ENCODE measurements around the gene PTPRT. TPM values are rescaled to one million over a fixed set of nuclear protein-coding genes. Genes with fewer than 3 reads are reported as not detected.

PTPRT gene
- total RNA-seq, 2 experiments from 2014 or later, result not detected

GRCh38 chr20:43193443-43193842 is 3.7 kb upstream of the PTPRT start:
- intact Hi-C loops (cut with micrococcal nuclease), result no loop called here
- DNase-seq (no peak), ATAC-seq (no peak)
- TF ChIP-seq CTCF (IDR thresholded peaks at IDR 0.05), result no peak
- H3K9me3 Mint-ChIP-seq, result no peaks in the 10 kb centered on the region
- H3K36me3 Mint-ChIP-seq (ENCODE audit: low read depth), result no peaks in the 10 kb centered on the region
- H3K4me1 Mint-ChIP-seq (ENCODE audit: low read depth), result no peaks in the 10 kb centered on the region
- no peak overlapping the region for H3K27ac Mint-ChIP-seq
- H3K27me3 Mint-ChIP-seq, result peaks cover 20% of the 10 kb centered on the region
- ChIA-PET POLR2A (no interaction called here), CTCF (no interaction called here)
- no peak overlapping the region for H3K4me3 Mint-ChIP-seq

- intact Hi-C loops (cut with micrococcal nuclease), result no loop called here
- Mint-ChIP-seq H3K27ac (no peak overlapping the region), H3K4me1 (ENCODE audit: low read depth) (peaks cover 4% of the 10 kb centered on the region), H3K4me3 (no peak overlapping the region), H3K9me3 (no peaks in the 10 kb centered on the region), H3K27me3 (peaks cover 31% of the 10 kb centered on the region), H3K36me3 (ENCODE audit: low read depth) (no peaks in the 10 kb centered on the region)
- ChIA-PET POLR2A (interaction anchor here (0.6 kb wide), 1 partner anchor 72 kb away, joined by 4 read pairs; no protein-coding TSS in a partner anchor), CTCF (interaction anchor here (0.7 to 1.3 kb wide), 3 partner anchors 8 to 1303 kb away, joined by 3 to 4 read pairs (median 3); no protein-coding TSS in a partner anchor)
- ATAC-seq, result no peak
- TF ChIP-seq CTCF (IDR thresholded peaks at IDR 0.05), result peak; percentile 26
- DNase-seq, result peak; percentile 23
Observed at GRCh38 chr20:43191946-43192863, 2.5 kb upstream of the PTPRT start.

- CTCF ChIA-PET, result interaction anchor here (0.7 to 1.3 kb wide), 3 partner anchors 9 to 1302 kb away, joined by 3 to 4 read pairs (median 3); no protein-coding TSS in a partner anchor
- intact Hi-C loops (cut with micrococcal nuclease), result no loop called here
Observed at GRCh38 chr20:43191143-43191542, 1.4 kb upstream of the PTPRT start.

GRCh38 chr20:43190332-43190953 is 737 bp upstream of the PTPRT start:
- CTCF ChIA-PET, result interaction anchor here (0.8 to 1.2 kb wide), 2 partner anchors 8 to 219 kb away, joined by 3 to 5 read pairs; no protein-coding TSS in a partner anchor
- TF ChIP-seq CTCF (IDR thresholded peaks at IDR 0.05), result no peak
- POLR2A ChIA-PET, result interaction anchor here (0.6 kb wide), 1 partner anchor 10 kb away, joined by 3 read pairs; no protein-coding TSS in a partner anchor
- ATAC-seq (no peak), DNase-seq (no peak)
- peaks cover 4% of the 10 kb centered on the region for H3K4me1 Mint-ChIP-seq (ENCODE audit: low read depth)
- no peaks in the 10 kb centered on the region for H3K36me3 Mint-ChIP-seq (ENCODE audit: low read depth)
- H3K4me3 Mint-ChIP-seq, result no peak overlapping the region
- H3K9me3 Mint-ChIP-seq, result no peaks in the 10 kb centered on the region
- intact Hi-C loops (cut with micrococcal nuclease), result no loop called here
- H3K27me3 Mint-ChIP-seq, result peaks cover 35% of the 10 kb centered on the region
- H3K27ac Mint-ChIP-seq, result no peak overlapping the region

More at GRCh38 chr20:43191143-43191542, 1.4 kb upstream of the PTPRT start:
- no peak for ATAC-seq
- POLR2A ChIA-PET, result interaction anchor here (0.6 kb wide), 1 partner anchor 71 kb away, joined by 4 read pairs; no protein-coding TSS in a partner anchor
- Mint-ChIP-seq H3K27ac (no peak overlapping the region), H3K36me3 (ENCODE audit: low read depth) (no peaks in the 10 kb centered on the region), H3K27me3 (peaks cover 35% of the 10 kb centered on the region), H3K4me3 (no peak overlapping the region), H3K9me3 (no peaks in the 10 kb centered on the region), H3K4me1 (ENCODE audit: low read depth) (peaks cover 4% of the 10 kb centered on the region)
- no peak for TF ChIP-seq CTCF (IDR thresholded peaks at IDR 0.05)
- no peak for DNase-seq

Measured in activated CD8-positive, alpha-beta T cell treated with anti-CD3 and anti-CD28 coated beads for 36 hours (primary cell).